Astrocyte of the hippocampus (primary cell): ENCODE data around the gene KLHDC9.
A peak's percentile ranks its signal among the peaks of the same experiment; 100 is the strongest.
"Not testable (repeated sequence)": the region's sequence is repeated elsewhere in the genome, so short reads cannot be mapped to it uniquely, and the experiment has no call there.

Source experiments
- DNase-seq: peaks from one replicate; pipeline ENCODE4 v3.0.0; 2011; ENCODE audit warnings: low read depth, low spot score

The KLHDC9 gene

GRCh38 chr1:161098210-161099068, at the start of gene KLHDC9:
KLHDC9 (plus strand) TSS chr1:161098361; CDS start chr1:161098536, 175 bp downstream.
- peak; percentile 92 for DNase-seq

- DNase-seq, result no peak
These were observed 49.0 kb upstream of the KLHDC9 start for GRCh38 chr1:161048949-161049722.

GRCh38 chr1:161051219-161051618, 46.9 kb upstream of the KLHDC9 start:
- DNase-seq, result no peak

GRCh38 chr1:161052899-161053298, 45.3 kb upstream of the KLHDC9 start:
- DNase-seq, result no peak

GRCh38 chr1:161054232-161054631, 43.9 kb upstream of the KLHDC9 start:
- no peak for DNase-seq

- DNase-seq, result no peak
These were observed 43.4 kb upstream of the KLHDC9 start for GRCh38 chr1:161054805-161055204.

- no peak for DNase-seq
These were observed 38.9 kb upstream of the KLHDC9 start for GRCh38 chr1:161059293-161059692.

- no peak for DNase-seq
These were observed 36.7 kb upstream of the KLHDC9 start for GRCh38 chr1:161061419-161061818.

GRCh38 chr1:161063936-161064335, 34.2 kb upstream of the KLHDC9 start:
- not testable (repeated sequence) for DNase-seq

- DNase-seq, result not testable (repeated sequence)
These were observed 32.5 kb upstream of the KLHDC9 start for GRCh38 chr1:161065681-161066080.

GRCh38 chr1:161066694-161067093, 31.5 kb upstream of the KLHDC9 start:
- DNase-seq, result no peak

GRCh38 chr1:161068306-161069234, 29.6 kb upstream of the KLHDC9 start:
- DNase-seq, result no peak

- DNase-seq, result no peak
These were observed 28.9 kb upstream of the KLHDC9 start for GRCh38 chr1:161069241-161069640.

GRCh38 chr1:161069731-161070270, 28.4 kb upstream of the KLHDC9 start, which contains the start of gene ARHGAP30:
ARHGAP30 (minus strand) TSS chr1:161069891; CDS start chr1:161069624, 267 bp downstream.
- no peak for DNase-seq

GRCh38 chr1:161070761-161071160, 27.4 kb upstream of the KLHDC9 start:
- DNase-seq, result no peak

GRCh38 chr1:161071886-161072371, 26.2 kb upstream of the KLHDC9 start:
- peak; percentile 36 for DNase-seq

GRCh38 chr1:161072751-161073449, 25.3 kb upstream of the KLHDC9 start:
- DNase-seq, result no peak

GRCh38 chr1:161073474-161074121, 24.6 kb upstream of the KLHDC9 start:
- no peak for DNase-seq

GRCh38 chr1:161074676-161075368, 23.3 kb upstream of the KLHDC9 start:
- no peak for DNase-seq
